Stimulated activated CD8-positive, alpha-beta memory T cell treated with anti-CD3 and anti-CD28 coated beads, Interleukin-15, amount 100 ng/mL, for 48 hours (primary cell): ENCODE data around the gene ZC3H15.

ENCODE experiments used
- DNase-seq, 2 donors: peaks; one replicate each; pipeline ENCODE4 v3.0.0-alpha.2; 2020; ENCODE audit warnings: low read depth in 2 of 2

Gene ZC3H15

GRCh38 chr2:186542002-186542401 lies 55.9 kb downstream of the ZC3H15 start:
- DNase-seq = no peak

GRCh38 chr2:186543561-186544131 lies 57.6 kb downstream of the ZC3H15 start:
- DNase-seq = no peak

DNA sequence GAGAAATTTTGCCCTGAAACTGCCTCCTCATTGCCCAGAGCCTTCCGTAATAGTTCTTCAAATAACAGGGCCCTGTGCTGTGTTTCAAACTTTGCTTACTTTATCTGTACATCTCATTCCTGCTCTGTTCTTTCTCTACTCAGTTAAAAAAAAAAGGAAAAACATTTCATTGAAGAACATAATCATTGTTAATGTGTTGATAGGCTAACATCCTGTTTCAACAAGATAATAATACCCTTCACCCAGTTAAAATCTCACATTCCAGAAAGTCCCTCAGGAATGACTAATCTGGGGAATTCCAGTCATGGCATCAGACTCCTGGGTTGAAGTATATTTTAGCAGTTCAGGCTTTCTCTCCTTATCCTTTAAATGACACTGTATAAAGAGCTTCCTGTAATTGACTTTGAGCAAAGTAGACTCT lies 58.2 kb downstream of the ZC3H15 start:
- DNase-seq = no peak

DNA sequence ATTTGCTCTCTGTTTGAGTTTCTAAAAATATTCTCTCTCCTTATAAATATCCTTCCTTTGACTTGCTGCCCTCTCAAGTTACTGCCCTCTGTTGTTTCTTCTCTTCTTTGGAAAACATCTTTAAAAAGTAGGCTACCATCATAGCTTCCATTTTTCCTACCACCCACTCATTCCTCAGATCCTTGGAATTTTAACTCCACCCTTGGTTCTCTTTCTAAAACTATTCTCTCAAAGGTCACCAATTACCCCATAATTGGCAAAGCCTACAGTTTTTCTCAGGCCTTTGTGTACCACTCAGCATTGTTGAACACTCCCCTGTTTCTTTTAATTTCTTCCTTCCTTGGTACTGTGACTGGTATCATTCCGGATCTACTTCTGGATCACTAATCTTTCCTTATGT lies 60.8 kb downstream of the ZC3H15 start:
- no peak for DNase-seq

- DNase-seq = no peak
These were observed 65.4 kb downstream of the ZC3H15 start for GRCh38 chr2:186551323-186552050.

DNA sequence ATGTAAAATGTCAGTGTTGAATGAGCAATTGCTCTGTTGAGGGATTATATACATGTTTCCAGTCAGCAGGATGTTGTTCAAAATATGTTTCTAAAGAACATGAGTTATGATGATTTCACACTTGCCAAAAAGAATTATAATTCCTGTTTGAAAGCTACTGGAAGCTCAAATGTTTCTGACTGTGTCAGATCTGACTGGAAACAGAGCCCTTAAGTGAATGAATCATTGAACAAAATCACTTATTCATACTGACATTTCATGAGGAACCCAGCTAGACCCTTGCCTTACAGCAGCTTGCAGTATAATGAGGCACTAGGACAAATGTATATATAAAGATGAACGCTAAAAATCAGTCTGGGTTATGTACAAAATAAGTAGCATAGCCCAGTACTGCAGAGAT lies 68.4 kb downstream of the ZC3H15 start:
- no peak for DNase-seq

DNA sequence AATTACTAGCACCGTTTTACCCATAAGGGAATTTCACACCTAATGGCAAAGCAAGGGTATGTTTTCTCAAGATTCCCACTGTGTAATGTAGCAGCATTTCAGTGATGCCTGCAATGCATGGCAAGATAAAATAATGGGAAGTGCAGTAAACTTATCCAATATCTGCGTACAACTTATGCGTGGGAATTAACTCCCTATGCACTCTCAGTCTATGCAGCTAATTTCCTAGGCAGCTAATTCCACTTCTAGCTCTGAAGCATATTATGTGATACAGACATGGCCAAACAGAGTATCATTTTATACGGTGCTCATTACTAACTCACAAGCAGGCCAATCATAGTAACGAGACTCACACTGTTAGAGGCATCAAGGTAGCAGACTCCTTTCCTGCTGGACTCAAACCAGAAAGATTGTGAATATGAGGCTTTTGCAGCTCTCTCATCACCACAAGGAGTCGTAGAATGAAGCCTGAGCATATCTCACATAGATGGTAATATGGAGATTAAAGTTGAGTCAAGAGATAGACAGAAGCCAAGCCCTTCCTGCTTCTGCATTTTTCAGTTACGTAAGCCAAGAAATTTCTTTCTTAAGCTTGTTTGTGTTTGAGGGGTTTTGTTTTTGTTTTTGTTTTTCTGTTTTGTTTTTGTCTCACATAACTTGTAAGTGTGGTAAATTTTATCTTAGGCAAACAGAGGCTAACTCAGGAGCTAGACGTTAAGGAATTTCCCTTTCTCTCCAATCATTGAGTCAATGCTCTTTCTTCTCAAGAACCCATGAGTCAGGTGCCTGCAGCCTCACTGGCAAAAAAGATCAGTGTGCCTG lies 69.0 kb downstream of the ZC3H15 start:
- no peak for DNase-seq

DNA sequence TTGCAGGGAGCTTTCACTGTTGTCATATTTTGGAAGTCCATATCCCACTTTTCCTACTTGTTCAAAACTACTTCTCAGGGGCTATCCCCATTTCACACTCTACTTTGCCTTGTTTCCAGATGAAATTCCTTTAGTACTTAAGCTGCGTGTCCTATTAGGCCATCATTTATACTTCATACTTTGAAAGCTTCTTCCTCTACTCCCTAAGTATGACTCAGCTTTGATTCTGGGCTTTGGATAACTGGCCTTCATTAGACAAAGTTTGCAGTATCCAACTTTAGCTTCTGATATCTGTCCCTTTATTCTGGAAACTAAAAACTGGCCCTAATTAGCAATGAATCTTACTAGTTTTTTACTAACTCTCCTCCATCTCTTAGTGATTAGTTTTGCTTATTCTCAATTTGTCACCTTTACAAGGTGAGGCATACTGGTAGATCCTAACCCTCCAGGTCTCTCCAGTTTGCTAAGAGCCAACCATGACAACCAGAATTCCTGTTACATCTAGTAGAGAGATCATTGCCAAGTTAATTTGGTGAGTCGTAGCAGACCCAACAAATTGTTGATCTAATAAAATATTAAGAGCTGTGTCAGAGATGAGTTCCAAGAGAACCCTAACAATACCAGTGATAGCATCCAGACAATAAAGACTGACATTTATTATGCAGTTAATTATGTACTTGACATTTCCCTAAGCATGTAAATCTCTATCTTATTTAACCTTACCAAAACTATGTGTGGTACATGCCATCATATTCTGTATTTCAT lies 72.6 kb downstream of the ZC3H15 start:
- no peak for DNase-seq
